AG10803 (cell line): ENCODE results near the gene C12orf75.
"Not testable (repeated sequence)": the region's sequence is repeated elsewhere in the genome, so short reads cannot be mapped to it uniquely, and the experiment has no call there.

Source experiments
- DNase-seq: peaks from one replicate; pipeline ENCODE4 v3.0.0; 2010; ENCODE audit warnings: low read depth
- H3K4me3 ChIP-seq: 2 replicates; pipeline ENCODE4 v1.5.1; 2011; ENCODE audit warnings: mild to moderate bottlenecking, low read length, control low read depth
- CTCF ChIP-seq: conservative IDR thresholded peaks from 2 replicates; pipeline ENCODE4 v1.5.1; 2011; ENCODE audit warnings: mild to moderate bottlenecking, low read length, control low read depth, inconsistent platforms

C12orf75 gene

GRCh38 chr12:105296116-105297089 lies 34.1 kb upstream of the C12orf75 start:
- peak; percentile 45 for DNase-seq
- no peak overlapping the region for H3K4me3 ChIP-seq
- TF ChIP-seq CTCF: no peak

- H3K4me3 ChIP-seq: no peak overlapping the region
- TF ChIP-seq CTCF: no peak
- no peak for DNase-seq
Measured at GRCh38 chr12:105300883-105301282, 29.6 kb upstream of the C12orf75 start.

GRCh38 chr12:105301696-105302095 lies 28.8 kb upstream of the C12orf75 start:
- DNase-seq: no peak
- no peak for TF ChIP-seq CTCF
- no peak overlapping the region for H3K4me3 ChIP-seq

- not testable (repeated sequence) for H3K4me3 ChIP-seq, DNase-seq
Measured at GRCh38 chr12:105302986-105303385, 27.5 kb upstream of the C12orf75 start.

GRCh38 chr12:105304626-105305025 lies 25.9 kb upstream of the C12orf75 start:
- not testable (repeated sequence) for H3K4me3 ChIP-seq, DNase-seq

- H3K4me3 ChIP-seq, DNase-seq: not testable (repeated sequence)
Measured at GRCh38 chr12:105307601-105308314, 22.7 kb upstream of the C12orf75 start.

GRCh38 chr12:105308839-105309238 lies 21.7 kb upstream of the C12orf75 start:
- DNase-seq: not testable (repeated sequence)

GRCh38 chr12:105309384-105309783 lies 21.1 kb upstream of the C12orf75 start:
- DNase-seq, H3K4me3 ChIP-seq: not testable (repeated sequence)

More at GRCh38 chr12:105308839-105309238, 21.7 kb upstream of the C12orf75 start:
- H3K4me3 ChIP-seq: not testable (repeated sequence)

GRCh38 chr12:105310476-105311085 lies 19.9 kb upstream of the C12orf75 start:
- not testable (repeated sequence) for DNase-seq, H3K4me3 ChIP-seq

- not testable (repeated sequence) for DNase-seq, H3K4me3 ChIP-seq
Measured at GRCh38 chr12:105311936-105312335, 18.6 kb upstream of the C12orf75 start.

GRCh38 chr12:105313755-105314154 lies 16.7 kb upstream of the C12orf75 start:
- DNase-seq, H3K4me3 ChIP-seq: not testable (repeated sequence)
